Measurements from ENCODE around the gene EFCAB12.

GRCh38 chr3:129418041-129418973 is 10.1 kb downstream of the EFCAB12 start:
- no peak for TF ChIP-seq CTCF (IDR thresholded peaks at IDR 0.05)
- no peak for TF ChIP-seq POLR2AphosphoS5 (IDR thresholded peaks at IDR 0.05)
